GM19328 (cell line): ENCODE results near the gene PIP4K2A.
"Not testable (repeated sequence)": the region's sequence is repeated elsewhere in the genome, so short reads cannot be mapped to it uniquely, and the experiment has no call there.

ENCODE experiments used
- ATAC-seq: cut with Tn5 transposase; IDR thresholded peaks from one replicate; pipeline ENCODE4 v1.9.1; 2021; ENCODE audit warnings: mild to moderate bottlenecking, moderate library complexity; ENCODE audit not compliant: unreplicated experiment

Gene PIP4K2A

GRCh38 chr10:22714479-22715289 is at the start of gene PIP4K2A:
Gene PIP4K2A (minus strand): TSS chr10:22714578. CDS start chr10:22714326, 252 bp downstream.
- ATAC-seq: peak; percentile 68

- ATAC-seq: no peak
Measured at GRCh38 chr10:22761569-22762220, 47.3 kb upstream of the PIP4K2A start.

DNA sequence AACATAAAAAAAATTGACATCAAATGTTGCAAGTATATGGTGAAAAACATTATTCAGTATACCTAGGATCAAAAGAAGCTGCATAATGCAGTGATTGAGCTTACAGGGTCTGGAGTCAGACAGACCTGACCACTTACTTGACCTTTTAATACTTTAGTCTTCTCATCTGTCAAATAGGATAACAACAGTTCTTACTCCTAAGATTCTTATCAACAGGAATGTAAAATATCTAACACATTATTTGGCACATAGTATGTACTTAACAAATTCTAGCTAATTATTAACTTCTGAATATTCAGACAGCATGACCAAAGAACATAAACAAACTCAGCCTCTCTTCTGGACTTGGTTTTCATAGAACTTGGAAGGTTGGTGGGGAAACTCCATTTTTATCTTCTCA is 45.6 kb upstream of the PIP4K2A start:
- ATAC-seq: no peak

DNA sequence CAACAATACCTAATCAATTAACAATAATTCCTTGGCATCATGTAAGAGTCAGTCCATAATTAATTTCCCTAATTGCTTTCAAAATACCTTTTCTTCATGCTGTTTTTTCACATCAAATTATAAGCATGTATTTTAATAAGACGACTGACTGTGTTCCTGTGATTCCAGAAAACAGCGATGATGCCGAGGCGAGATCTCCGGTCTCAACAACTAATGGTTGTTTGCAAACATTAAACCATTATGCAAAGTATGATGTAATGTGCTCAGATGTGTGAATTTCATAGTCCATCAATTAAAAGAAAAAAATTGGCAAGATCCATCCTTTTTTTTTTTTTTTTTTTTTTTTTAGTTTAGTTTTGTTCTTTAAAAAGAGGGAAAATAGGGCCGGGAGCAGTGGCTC is 44.5 kb upstream of the PIP4K2A start:
- no peak for ATAC-seq

GRCh38 chr10:22754296-22754695 is 39.9 kb upstream of the PIP4K2A start:
- no peak for ATAC-seq

GRCh38 chr10:22753786-22754185 is 39.4 kb upstream of the PIP4K2A start:
- no peak for ATAC-seq

DNA sequence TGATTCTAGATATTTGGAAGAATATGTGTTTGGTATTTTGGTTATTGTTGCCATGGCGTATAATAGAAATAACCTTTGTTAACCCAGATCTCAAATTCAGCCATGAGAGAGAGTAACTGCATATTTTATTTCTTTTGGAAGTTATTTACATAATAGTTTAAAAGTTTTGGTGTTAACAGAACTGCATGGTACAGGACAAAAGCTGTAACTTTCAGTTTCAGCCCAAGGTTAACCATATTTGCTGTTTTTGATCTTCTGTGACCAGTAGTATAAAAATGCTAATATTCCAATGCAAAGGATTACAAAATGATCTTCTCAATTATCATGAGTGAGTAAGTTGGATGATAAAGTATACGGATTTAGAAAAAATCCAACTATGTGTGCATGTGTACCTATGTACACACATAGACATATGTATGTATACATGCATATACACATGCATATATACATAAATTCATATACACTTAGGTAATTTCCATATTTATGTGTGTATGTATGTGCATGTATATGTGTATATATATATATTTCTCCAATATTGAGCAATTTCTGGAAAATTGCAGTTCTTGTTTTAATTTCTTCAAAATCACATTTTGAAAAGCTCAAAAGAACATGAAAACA is 38.0 kb upstream of the PIP4K2A start:
- no peak for ATAC-seq

DNA sequence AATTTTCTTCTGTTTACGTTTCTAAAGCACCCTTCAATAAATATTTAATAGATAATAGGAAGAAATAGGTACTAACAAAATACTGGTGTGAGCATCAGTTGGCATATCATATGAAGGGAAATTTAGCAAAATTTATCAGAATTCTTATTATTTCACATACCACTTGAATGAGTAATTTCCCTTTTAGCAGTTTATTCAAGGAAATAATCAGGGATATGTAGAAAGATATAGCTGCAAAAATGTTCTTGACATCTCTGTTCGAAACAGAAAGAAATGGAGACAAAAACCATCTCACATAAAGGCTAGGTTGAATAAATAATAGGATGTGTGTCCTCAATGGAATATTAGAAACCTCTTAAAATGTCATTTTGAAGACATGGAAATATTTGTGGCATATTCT is 35.8 kb upstream of the PIP4K2A start:
- ATAC-seq: no peak

DNA sequence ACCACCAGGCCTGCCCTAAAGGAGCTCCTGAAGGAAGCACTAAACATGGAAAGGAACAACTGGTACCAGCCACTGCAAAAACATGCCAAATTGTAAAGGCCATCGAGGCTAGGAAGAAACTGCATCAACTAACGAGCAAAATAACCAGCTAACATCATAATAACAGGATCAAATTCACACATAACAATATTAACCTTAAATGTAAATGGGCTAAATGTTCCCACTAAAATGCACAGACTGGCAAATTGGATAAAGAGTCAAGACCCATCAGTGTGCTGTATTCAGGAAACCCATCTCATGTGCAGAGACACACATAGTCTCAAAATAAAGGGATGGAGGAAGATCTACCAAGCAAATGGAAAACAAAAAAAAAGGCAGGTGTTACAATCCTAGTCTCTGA is 30.5 kb upstream of the PIP4K2A start:
- not testable (repeated sequence) for ATAC-seq

DNA sequence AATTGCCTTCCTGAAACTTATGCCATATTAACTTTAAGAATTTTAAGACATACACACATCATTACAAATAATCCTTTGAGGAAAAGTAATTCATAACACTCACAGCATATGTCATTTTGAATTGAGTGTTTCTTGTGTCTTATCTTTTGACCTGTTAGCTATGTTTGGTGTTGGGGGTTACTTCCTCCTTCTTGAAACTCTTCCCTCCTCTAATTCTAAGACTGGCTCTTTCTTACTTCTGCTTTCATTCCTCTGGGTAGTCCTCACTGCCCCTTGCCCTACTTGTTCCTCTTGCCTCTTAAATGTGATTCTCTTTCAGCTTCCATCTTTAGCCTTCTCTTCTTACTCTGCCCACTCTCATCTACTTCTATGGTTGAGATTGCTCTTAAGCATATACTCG is 28.3 kb upstream of the PIP4K2A start:
- ATAC-seq: peak; percentile 96

DNA sequence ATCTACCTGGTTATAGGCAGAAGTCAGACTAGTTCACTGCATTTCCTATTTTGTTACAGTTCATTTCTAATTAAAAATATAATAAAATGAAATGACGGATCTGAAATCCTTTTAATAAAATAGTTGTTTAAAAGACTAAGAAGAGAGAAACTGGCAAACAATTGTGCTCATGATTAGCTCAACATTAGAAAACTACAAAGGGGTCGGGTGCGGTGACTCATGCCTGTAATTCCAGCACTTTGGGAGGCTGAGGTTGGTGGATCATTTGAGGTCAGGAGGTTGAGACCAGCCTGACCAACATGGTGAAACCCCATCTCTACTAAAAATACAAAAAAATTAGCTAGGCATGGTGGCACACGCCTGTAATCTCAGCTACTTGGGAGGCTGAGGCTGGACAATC is 27.3 kb upstream of the PIP4K2A start:
- ATAC-seq: not testable (repeated sequence)

GRCh38 chr10:22740180-22740579 is 25.8 kb upstream of the PIP4K2A start:
- ATAC-seq: no peak

- no peak for ATAC-seq
Measured at GRCh38 chr10:22737587-22737986, 23.2 kb upstream of the PIP4K2A start.

- no peak for ATAC-seq
Measured at GRCh38 chr10:22736134-22736533, 21.8 kb upstream of the PIP4K2A start.

GRCh38 chr10:22733992-22734391 is 19.6 kb upstream of the PIP4K2A start:
- no peak for ATAC-seq

- ATAC-seq: no peak
Measured at GRCh38 chr10:22727663-22728062, 13.3 kb upstream of the PIP4K2A start.

DNA sequence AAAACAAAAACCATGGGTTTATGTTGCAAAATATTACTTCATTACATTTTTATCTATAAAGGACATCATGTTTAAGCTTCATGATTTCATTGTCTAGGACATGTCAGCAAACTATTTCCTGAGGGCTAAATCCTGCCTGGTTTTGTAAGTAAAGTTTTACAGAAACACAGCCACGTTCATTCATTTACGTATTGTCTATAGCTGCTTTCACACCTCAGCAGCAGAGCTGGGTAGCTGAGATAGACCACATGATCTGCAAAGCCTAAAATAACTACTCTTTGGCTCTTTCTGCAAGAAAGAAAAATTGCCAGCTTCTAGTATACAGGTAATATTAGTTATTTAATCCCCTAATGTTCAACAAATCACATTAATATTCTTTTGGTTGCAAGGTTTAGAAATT is 12.7 kb upstream of the PIP4K2A start:
- ATAC-seq: no peak

DNA sequence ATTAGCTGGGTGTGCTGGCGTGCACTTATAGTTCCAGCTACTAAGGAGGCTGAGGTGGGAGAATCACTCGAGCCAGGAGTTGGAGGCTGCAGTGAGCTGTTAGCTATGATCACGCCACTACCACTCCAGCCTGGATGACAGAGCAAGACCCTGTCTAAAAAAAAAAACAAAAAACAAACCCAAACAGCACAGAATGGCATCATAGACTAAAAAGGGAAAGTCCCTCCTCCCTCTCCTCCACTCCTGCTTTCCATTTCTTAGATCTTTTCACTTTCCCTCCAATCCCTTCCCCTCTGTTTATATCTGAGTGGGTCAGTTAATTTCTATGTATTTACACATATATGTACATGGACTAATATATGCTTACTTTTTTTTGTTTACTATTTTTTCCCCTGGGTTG is 10.4 kb upstream of the PIP4K2A start:
- ATAC-seq: no peak

DNA sequence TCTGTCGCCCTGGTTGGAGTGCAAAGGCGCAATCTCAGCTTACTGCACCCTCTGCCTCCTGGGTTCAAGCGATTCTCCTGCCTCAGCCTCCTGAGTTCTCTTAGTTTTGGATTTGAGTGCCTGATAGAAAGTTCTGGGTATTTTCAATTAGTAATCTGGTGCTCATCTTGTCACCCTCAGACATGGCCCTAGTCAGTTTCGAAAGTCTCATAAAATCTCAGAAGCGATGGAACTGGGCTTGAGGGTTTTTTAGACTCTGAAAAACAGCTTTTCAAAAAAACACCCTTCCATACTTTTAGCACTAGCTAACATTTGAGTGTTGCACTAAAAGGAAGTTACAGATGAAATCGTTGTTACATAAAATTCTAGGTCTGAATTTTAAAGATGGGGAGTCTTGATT is 9.4 kb upstream of the PIP4K2A start:
- peak; percentile 40 for ATAC-seq

- peak; percentile 68 for ATAC-seq
Measured at GRCh38 chr10:22723343-22723779, 9.0 kb upstream of the PIP4K2A start.

GRCh38 chr10:22722626-22723169 is 8.3 kb upstream of the PIP4K2A start:
- ATAC-seq: no peak

- ATAC-seq: no peak
Measured at GRCh38 chr10:22720667-22721066, 6.3 kb upstream of the PIP4K2A start.
